ENCODE results near the gene MXI1. TPM values are rescaled to one million over a fixed set of nuclear protein-coding genes. Genes with fewer than 3 reads are reported as not detected.

Gene MXI1
- total and polyA plus RNA-seq, 2 donors (not counting 1 experiment from before 2014, with no cell fraction given) = 12.0 to 32.4 TPM

DNA sequence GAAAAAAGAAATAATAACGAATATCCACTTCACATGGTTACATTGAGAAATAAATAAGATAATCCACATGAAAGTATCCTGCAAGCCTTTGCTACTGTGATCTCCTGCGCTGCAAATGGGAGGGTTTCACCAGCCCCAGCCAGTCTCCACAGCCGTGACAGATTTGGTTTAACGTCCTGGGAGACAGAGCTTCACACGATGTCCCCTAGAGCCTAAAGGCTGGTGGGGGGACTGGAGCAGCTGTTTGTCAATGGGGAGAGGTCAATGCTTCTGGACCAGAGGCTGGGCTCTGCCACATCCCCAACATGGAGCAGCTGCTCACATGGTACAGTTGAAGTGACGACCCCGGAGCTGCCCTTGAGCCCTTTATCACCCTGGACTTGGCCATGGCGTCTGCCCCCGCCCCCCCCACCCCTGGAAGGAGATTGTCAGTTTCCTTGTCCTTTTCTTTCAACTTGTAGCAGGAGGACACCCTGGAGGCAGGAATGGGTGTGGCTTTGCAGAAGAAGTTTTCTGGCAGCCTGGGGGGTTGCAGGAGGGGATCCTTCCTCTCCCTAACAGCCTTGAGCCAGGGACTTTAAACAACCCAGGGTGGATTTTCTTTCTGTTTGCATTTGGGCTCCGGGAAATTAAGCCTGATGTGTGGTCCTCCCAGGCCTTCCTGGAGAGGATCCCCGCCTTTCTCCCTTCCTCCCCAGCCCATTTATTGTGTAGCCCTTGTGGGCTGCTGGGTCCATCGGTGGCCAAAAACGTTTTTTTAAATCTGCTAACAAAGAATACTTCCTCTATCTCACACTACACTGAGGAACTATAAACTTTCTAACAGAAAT, 37.0 kb upstream of the MXI1 start:
- peaks cover 0 to 76% (median 41%) of the 10 kb centered on the region in 4 experiments for H3K27me3 ChIP-seq (replicated peaks in 1 of 4; ENCODE audit: control extremely low read depth in 1 of 4, control insufficient read depth in 3 of 4, insufficient read depth in 4 of 4, low read length in 3 of 4)
- DNase-seq = no peak
- Mint-ChIP-seq H3K9me3 (ENCODE audit: insufficient read depth) (no peaks in the 10 kb centered on the region), H3K4me3 (no peak overlapping the region), H3K27me3 (peaks cover 71% of the 10 kb centered on the region), H3K4me1 (peaks cover 30% of the 10 kb centered on the region), H3K27ac (no peak overlapping the region)
- ATAC-seq (ENCODE audit: low read depth) = no peak
- no peaks in the 10 kb centered on the region for H4K20me1 ChIP-seq (ENCODE audit: control insufficient read depth, insufficient read depth, low read length, poor library complexity, severe bottlenecking)
- H3K27ac ChIP-seq (ENCODE audit: low read length in 2 of 2) = no peak overlapping the region
- ChIA-PET CTCF (no interaction called here), POLR2A (no interaction called here)
- H3K79me2 ChIP-seq (ENCODE audit: control insufficient read depth, insufficient read depth, low read length) = no peaks in the 10 kb centered on the region
- intact Hi-C loops (cut with micrococcal nuclease) = no loop called here
- 9% methylated on average over 10 of the region's 13 CpGs for WGBS (ENCODE audit: insufficient coverage)
- H3K4me3 ChIP-seq (ENCODE audit: control extremely low read depth in 1 of 5, extremely low read depth in 1 of 5, insufficient read depth in 1 of 5, low read depth in 2 of 5, low read length in 4 of 5) = no peak overlapping the region
- peaks cover 16 to 29% of the 10 kb centered on the region in 2 donors for H3K4me1 ChIP-seq (ENCODE audit: control insufficient read depth in 2 of 2, insufficient read depth in 2 of 2, low read length in 2 of 2)
- H3K36me3 ChIP-seq (replicated peaks in 1 of 2; ENCODE audit: control extremely low read depth in 1 of 2, control insufficient read depth in 1 of 2, extremely low read depth in 1 of 2, insufficient read depth in 2 of 2, low read length in 1 of 2) = no peaks in the 10 kb centered on the region
- TF ChIP-seq, protein P1, sequence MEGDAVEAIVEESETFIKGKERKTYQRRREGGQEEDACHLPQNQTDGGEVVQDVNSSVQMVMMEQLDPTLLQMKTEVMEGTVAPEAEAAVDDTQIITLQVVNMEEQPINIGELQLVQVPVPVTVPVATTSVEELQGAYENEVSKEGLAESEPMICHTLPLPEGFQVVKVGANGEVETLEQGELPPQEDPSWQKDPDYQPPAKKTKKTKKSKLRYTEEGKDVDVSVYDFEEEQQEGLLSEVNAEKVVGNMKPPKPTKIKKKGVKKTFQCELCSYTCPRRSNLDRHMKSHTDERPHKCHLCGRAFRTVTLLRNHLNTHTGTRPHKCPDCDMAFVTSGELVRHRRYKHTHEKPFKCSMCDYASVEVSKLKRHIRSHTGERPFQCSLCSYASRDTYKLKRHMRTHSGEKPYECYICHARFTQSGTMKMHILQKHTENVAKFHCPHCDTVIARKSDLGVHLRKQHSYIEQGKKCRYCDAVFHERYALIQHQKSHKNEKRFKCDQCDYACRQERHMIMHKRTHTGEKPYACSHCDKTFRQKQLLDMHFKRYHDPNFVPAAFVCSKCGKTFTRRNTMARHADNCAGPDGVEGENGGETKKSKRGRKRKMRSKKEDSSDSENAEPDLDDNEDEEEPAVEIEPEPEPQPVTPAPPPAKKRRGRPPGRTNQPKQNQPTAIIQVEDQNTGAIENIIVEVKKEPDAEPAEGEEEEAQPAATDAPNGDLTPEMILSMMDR (IDR thresholded peaks at IDR 0.05) = no peak
- TF ChIP-seq EZH2 (IDR thresholded peaks at IDR 0.05; ENCODE audit: borderline replicate concordance, insufficient read depth, low read depth, low read length, poor library complexity, severe bottlenecking) = no peak
- H3K9ac ChIP-seq (ENCODE audit: low read length) = no peak overlapping the region
- no peak overlapping the region for H2AFZ ChIP-seq (ENCODE audit: insufficient read depth, low read depth, low read length, poor library complexity, severe bottlenecking)
- peak overlapping the region; percentile 35 for H3K4me2 ChIP-seq (replicated peaks; ENCODE audit: low read depth, low read length, poor library complexity, severe bottlenecking)
- no peaks in the 10 kb centered on the region for H3K9me3 ChIP-seq (ENCODE audit: control extremely low read depth in 1 of 3, control insufficient read depth in 2 of 3, insufficient read depth in 1 of 3, low read length in 2 of 3)

DNA sequence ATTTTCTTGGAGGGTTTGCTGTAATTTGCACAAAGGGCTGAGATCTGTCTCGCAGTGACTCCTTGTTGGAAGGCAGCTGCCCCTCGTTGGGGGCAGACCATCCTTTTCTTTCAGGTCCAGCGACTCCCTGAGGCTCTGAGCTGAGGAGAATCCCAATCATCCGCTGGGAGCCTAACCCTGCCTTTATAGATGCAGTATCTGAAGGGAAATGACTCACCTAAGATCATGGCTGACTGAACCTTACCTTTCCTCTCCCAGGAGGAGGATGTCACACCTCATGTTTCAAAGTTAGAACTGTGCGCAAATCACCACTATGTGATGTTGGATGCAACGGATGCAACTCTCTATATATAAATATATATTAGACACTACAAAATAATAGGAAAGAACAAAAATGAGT, 36.4 kb upstream of the MXI1 start:
- intact Hi-C loops (cut with micrococcal nuclease) = no loop called here
- no peak overlapping the region for H3K9ac ChIP-seq (ENCODE audit: low read length)
- Mint-ChIP-seq H3K27ac (no peak overlapping the region), H3K9me3 (ENCODE audit: insufficient read depth) (no peaks in the 10 kb centered on the region), H3K4me1 (peaks cover 30% of the 10 kb centered on the region), H3K27me3 (peaks cover 71% of the 10 kb centered on the region), H3K4me3 (no peak overlapping the region)
- H3K9me3 ChIP-seq (ENCODE audit: control extremely low read depth in 1 of 3, control insufficient read depth in 2 of 3, insufficient read depth in 1 of 3, low read length in 2 of 3) = no peaks in the 10 kb centered on the region
- ChIA-PET POLR2A (no interaction called here), CTCF (no interaction called here)
- TF ChIP-seq, protein P1 (IDR thresholded peaks at IDR 0.05) = no peak
- no peak for TF ChIP-seq EZH2 (IDR thresholded peaks at IDR 0.05; ENCODE audit: borderline replicate concordance, insufficient read depth, low read depth, low read length, poor library complexity, severe bottlenecking)
- H2AFZ ChIP-seq (ENCODE audit: insufficient read depth, low read depth, low read length, poor library complexity, severe bottlenecking) = no peak overlapping the region
- peak overlapping the region; percentile 35 for H3K4me2 ChIP-seq (replicated peaks; ENCODE audit: low read depth, low read length, poor library complexity, severe bottlenecking)
- ATAC-seq (ENCODE audit: low read depth) (no peak), DNase-seq (no peak)
- peaks cover 20 to 32% of the 10 kb centered on the region in 2 donors for H3K4me1 ChIP-seq (ENCODE audit: control insufficient read depth in 2 of 2, insufficient read depth in 2 of 2, low read length in 2 of 2)
- WGBS (ENCODE audit: insufficient coverage) = 17% methylated on average over 2 of the region's 6 CpGs
- H3K36me3 ChIP-seq (replicated peaks in 1 of 2; ENCODE audit: control extremely low read depth in 1 of 2, control insufficient read depth in 1 of 2, extremely low read depth in 1 of 2, insufficient read depth in 2 of 2, low read length in 1 of 2) = no peaks in the 10 kb centered on the region
- H3K79me2 ChIP-seq (ENCODE audit: control insufficient read depth, insufficient read depth, low read length) = no peaks in the 10 kb centered on the region
- H3K27me3 ChIP-seq (replicated peaks in 1 of 4; ENCODE audit: control extremely low read depth in 1 of 4, control insufficient read depth in 3 of 4, insufficient read depth in 4 of 4, low read length in 3 of 4) = peaks cover 0 to 76% (median 42%) of the 10 kb centered on the region in 4 experiments
- no peaks in the 10 kb centered on the region for H4K20me1 ChIP-seq (ENCODE audit: control insufficient read depth, insufficient read depth, low read length, poor library complexity, severe bottlenecking)
- H3K27ac ChIP-seq (ENCODE audit: low read length in 2 of 2) = no peak overlapping the region
- no peak overlapping the region for H3K4me3 ChIP-seq (ENCODE audit: control extremely low read depth in 1 of 5, extremely low read depth in 1 of 5, insufficient read depth in 1 of 5, low read depth in 2 of 5, low read length in 4 of 5)
